Measurements from ENCODE around the gene CLEC17A.
A peak's percentile ranks its signal among the peaks of the same experiment; 100 is the strongest.
"Not testable (repeated sequence)": the region's sequence is repeated elsewhere in the genome, so short reads cannot be mapped to it uniquely, and the experiment has no call there.

CLEC17A gene

DNA sequence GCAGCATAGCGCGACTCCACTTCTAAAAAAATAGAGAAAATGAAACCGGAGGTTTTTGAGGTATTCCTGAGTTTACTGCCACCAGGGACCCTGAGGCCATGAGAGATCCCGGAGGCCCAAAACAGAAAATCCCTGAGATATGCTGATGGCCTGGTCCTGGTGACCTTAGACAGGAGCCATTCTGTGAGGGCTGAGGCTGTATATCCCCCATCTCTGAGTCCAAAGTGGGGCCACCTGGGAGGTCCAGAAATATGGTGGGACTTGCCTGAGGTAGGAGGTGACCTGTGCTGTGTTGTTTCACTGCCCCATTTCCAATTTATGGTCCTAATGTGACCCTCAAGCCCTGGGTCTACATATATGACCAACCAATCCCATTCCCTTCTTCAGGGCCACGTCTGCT is 1.5 kb downstream of the CLEC17A start:
- not testable (repeated sequence) for DNase-seq

DNA sequence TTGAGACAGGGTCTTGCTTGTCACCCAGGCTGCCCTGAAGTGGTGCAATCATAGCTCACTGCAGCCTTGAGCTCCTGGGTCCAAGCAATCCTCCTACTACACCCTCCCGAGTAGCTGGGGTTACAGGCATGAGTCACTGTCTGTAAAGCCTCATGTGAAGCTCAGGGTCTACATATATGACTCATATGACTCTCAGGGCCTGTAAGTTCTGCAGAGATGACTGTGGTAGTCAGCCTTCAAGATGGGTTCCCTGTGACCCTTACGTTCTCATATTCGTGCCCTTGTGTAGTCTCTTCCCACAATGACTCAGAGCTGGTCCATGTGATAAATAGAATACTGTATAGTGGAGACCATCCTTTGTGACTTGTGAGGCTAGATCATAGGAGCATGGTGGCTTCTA is 2.3 kb downstream of the CLEC17A start:
- DNase-seq: not testable (repeated sequence)

DNA sequence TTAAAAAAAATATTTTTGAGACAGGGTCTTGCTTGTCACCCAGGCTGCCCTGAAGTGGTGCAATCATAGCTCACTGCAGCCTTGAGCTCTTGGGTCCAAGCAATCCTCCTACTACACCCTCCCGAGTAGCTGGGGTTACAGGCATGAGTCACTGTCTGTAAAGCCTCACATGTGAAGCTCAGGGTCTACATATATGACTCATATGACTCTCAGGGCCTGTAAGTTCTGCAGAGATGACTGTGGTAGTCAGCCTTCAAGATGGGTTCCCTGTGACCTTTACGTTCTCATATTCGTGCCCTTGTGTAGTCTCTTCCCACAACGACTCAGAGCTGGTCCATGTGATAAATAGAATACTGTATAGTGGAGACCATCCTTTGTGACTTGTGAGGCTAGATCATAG is 6.5 kb downstream of the CLEC17A start:
- not testable (repeated sequence) for DNase-seq

GRCh38 chr19:14595558-14595957 is 12.7 kb downstream of the CLEC17A start:
- DNase-seq: no peak

DNA sequence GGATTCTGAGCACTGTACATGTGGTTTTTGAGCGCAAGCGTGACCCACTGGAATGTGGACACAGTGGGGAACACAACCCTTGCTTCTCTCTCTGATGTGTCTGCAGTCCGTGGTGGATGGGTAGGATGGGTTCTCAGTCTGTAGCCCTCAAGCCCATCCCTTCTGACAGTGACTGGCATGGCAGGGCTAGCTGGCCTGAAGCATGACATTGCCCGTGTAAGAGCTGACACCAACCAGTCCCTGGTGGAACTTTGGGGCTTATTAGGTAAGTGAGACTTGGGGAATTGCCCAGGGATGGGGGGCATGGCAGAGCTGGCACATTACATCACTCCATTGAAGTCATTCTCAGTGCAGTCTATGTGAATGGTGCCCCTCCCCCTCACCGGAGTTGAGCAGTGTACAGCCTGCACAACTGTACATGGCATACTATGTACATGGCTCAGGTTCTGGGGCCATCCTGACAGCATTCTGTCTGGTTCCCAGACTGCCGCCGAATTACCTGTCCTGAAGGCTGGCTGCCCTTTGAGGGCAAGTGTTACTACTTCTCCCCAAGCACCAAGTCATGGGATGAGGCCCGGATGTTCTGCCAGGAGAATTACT is 16.8 kb downstream of the CLEC17A start:
- no peak for DNase-seq

DNA sequence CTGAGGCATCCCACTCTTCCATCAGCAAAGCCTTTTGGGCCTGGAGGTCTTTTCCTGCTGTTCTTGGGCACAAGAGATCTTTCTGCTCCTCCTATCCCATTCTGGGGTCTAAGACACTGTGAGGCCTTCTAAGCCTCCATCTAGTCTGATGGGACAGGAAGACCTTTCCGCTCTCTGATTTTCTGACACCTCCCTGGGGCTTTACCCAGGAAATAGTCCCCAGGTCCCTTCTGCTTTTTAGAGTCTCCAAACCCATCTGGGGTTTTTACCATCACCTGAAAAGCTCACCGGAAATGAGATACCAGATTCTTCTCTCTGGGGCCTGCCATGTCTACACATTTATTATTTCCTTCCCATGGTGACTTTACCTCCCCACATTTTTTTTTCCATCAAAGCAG is 21.1 kb downstream of the CLEC17A start:
- DNase-seq: no peak

DNA sequence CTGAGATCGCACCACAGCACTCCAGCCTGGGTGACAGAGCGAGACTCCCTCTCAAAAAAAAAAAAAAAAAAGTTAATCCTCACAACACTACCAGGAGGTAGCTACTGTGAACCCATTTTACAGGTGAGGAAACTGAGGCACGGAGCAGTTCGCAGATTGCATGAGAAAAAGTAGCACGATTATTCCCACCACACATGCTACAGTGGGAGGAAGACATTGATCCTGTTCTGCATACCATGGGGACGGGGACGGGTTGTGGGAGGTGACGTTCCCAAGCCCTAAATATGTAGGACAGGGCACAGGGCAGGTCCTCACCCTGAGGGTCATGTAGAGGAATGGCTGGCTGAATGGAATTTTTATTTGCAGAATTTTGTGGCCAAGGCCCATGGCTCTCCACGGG is 23.7 kb downstream of the CLEC17A start:
- DNase-seq: no peak

GRCh38 chr19:14611051-14611450 is 28.2 kb downstream of the CLEC17A start:
- no peak for DNase-seq

GRCh38 chr19:14612242-14612641 is 29.4 kb downstream of the CLEC17A start:
- DNase-seq: not testable (repeated sequence)

- DNase-seq: no peak
These were observed 29.8 kb downstream of the CLEC17A start for GRCh38 chr19:14612657-14613056.

DNA sequence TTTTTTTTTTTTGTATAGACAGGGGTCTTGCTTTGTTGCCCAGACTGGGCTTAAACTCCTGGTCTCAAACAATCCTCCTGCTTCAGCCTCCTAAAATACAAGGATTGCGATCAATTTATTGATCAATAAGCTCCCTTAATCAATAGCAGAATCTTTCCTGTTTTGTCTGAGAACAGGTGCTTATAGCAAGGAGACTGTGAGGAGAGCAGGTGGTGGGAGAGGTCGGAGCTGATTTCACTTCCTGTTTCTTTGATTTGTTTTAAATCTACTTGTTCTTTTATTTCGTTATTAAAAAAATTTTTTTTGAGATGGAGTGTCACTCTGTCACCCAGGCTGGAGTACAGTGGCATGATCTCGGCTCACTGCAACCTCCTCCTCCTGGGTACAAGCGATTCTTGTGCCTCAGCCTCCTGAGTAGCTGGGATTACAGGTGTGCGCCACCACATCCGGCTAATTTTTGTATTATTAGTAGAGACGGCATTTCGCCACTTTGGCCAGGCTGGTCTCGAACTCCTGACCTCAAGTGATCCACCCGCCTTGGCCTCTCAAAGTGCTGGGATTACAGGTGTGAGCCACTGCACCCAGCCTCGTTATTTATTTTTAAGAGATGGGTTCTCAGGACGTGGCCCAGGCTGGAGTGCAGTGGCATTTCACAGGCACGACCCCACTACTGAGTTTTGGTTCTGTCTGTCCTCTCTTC is 30.7 kb downstream of the CLEC17A start:
- DNase-seq: not testable (repeated sequence)

- DNase-seq: peak; percentile 40
These were observed 31.2 kb downstream of the CLEC17A start for GRCh38 chr19:14614099-14614412.

DNA sequence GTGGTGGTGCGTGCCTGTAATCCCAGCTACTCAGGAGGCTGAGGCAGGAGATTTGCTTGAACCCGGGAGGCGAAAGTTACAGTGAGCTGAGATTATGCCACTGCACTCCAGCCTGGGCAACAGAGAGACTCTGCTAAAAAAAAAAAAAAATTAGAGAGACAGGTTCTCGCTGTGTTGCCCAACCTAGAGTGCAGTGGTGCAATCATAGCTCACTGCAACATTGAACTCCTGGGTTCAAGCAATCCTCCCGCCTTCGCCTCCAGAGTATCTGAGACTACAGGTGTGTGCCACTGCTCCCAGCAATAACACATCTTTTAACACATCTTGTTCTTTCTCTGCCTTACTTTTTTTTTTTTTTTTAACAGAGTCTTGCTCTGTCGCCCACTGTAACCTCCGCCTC is 32.7 kb downstream of the CLEC17A start:
- no peak for DNase-seq

- DNase-seq: no peak
These were observed 33.5 kb downstream of the CLEC17A start for GRCh38 chr19:14616407-14616806.

DNA sequence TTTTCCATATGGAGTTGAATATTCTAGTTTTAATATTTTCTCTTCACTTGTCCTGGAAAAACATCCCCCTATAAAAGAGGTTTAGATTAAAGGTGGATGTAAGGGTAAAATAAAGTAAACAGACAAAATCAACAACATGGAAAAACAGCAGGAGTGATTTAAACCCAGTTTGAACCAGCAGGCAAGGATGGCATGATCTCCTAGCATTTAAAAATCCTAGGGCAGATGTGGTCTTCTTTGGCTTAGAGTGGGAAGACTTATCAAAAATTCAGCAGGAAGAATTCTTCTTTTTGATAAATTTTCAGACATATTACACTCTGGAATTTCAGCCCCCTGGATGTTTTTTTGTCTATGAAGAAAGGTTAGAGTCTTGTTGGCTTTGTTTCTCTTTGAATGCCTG is 36.5 kb downstream of the CLEC17A start:
- no peak for DNase-seq

DNA sequence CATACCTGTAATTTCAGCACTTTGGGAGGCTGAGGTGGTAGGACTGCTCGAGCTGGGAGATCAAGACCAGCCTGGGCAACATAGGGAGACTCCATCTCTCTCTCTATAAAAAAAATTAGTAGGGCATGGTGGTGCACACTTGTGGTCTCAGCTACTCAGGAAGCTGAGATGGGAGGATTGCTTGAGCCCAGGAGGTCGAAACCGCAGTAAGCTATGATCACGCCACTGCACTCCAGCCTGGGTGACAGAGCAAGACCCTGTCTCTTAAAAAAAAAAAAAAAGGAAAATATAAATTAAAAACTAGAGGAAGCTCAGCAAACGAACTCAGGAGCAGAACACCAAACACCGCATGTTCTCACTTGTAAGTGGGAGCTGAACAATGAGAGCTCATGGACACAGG is 41.6 kb downstream of the CLEC17A start:
- DNase-seq: not testable (repeated sequence)

- no peak for DNase-seq
These were observed 46.7 kb downstream of the CLEC17A start for GRCh38 chr19:14629557-14629956.

- peak; percentile 63 for DNase-seq
These were observed 49.4 kb downstream of the CLEC17A start for GRCh38 chr19:14632286-14632685.

GRCh38 chr19:14639536-14640277 is 56.8 kb downstream of the CLEC17A start:
- DNase-seq: no peak

DNA sequence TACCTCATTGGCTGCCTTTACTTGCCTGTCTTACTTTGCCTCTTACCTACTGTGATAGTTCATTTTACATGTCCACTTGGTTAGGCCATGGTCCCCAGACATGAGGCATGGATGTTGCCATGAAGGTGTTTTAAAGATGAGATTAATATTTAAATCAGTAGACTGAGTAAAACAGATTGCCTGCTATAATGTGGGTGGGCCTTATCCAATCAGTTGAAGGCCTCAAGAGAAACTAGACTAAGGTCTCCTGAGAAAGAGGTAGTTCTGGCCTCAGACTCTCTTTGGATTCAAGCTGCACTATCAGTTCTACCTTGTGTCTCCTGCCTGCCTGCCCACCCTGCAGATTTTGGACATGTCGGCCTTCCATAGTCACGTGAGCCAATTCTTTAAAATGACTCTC is 65.6 kb downstream of the CLEC17A start:
- no peak for DNase-seq

- no peak for DNase-seq
These were observed 66.1 kb downstream of the CLEC17A start for GRCh38 chr19:14649020-14649419.

GRCh38 chr19:14650161-14650560 is 67.3 kb downstream of the CLEC17A start:
- no peak for DNase-seq

DNA sequence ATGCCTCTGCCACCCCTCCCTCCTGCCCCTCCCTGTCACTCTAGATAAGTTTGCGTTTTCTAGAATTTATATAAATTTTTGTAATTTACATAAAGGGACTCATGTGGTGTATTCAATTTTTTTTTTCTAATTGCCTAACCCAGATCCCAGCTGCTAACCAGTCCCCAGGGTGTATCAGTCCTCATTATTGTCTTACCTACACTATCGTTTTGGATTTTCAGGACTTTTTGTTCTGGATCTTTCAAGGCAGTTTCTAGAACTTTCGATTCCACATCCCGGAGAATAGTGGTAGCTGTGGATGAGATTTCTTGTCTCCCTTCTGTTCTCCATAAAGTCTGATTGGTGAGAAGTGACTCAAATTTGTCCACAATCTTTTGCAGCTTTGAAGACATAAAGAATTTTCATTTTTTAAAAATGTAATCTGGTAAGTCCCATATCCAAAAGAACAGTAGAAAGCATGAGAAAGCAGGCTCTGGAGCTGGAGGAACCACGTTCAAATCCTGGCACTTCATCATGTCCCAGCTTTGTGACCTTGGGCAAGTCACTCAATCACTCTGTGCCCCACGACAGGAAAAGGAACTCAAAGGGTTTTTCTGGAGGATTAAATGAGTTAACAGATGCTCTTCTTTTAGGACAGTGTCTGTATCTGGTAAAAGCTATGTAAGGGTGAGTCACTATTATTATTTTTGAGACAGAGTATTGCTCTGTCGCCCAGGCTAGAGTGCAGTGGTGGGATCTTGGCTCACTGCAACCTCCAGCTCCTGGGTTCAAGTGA is 72.1 kb downstream of the CLEC17A start:
- no peak for DNase-seq

- no peak for DNase-seq
These were observed 72.8 kb downstream of the CLEC17A start for GRCh38 chr19:14655726-14656125.

All from hematopoietic multipotent progenitor cell treated with erythropoietin and hydrocortisone succinate and interleukin-3 and kit ligand, for 8 days (in vitro differentiated cells).